Measurements from ENCODE around the gene SLC30A1. TPM values are rescaled to one million over a fixed set of nuclear protein-coding genes. Genes with fewer than 3 reads are reported as not detected.

The SLC30A1 gene
- total and polyA plus RNA-seq, 2 of the 8 experiments (the other 6 are each of a cell fraction or from before 2014, with no cell fraction given): 4.5 to 14.0 TPM

DNA sequence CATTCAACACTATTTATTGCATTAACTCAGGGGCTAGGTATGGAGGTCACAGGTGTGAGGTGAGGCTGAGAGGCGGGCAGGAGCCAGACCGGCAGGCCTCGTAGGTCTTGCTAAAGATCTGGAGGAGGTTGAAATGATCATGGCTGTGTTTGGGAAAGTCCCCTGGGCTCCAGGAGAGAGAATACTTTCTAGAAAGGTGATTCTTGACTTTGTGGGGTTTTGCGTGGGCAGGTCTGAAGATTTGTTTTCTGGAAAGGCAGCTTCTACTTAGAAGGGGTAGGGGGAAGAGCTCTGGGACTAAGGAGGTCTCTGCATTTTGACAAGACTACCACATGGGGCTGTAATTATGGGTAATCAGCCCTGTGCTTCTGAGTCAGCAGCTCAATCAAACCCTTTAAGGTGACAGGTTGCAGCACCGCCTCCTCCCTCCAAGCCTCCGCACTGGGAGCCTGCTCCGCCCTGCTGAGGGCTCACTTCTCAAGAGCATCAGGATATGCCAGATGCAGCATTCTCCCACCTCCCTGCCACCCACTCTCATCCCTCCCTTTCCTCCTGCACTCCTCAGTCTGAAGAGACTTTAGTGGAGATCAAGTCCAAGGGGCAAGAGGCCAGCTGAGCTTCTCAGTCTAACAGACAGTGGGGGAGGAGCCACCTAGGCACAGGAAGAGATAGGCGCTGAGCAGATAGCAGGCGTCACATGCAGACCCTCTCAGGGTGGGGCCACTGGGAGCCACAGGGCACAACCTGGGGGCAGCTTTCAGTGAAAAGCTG is 30.5 kb downstream of the SLC30A1 start (continued):
- TF ChIP-seq, protein P1, sequence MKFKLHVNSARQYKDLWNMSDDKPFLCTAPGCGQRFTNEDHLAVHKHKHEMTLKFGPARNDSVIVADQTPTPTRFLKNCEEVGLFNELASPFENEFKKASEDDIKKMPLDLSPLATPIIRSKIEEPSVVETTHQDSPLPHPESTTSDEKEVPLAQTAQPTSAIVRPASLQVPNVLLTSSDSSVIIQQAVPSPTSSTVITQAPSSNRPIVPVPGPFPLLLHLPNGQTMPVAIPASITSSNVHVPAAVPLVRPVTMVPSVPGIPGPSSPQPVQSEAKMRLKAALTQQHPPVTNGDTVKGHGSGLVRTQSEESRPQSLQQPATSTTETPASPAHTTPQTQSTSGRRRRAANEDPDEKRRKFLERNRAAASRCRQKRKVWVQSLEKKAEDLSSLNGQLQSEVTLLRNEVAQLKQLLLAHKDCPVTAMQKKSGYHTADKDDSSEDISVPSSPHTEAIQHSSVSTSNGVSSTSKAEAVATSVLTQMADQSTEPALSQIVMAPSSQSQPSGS (IDR thresholded peaks at IDR 0.05; ENCODE audit: low read length): no peak
